ENCODE measurements around the gene ARFGAP1.

Gene ARFGAP1

GRCh38 chr20:63336232-63336752 lies 63.7 kb downstream of the ARFGAP1 start:
- no peak for DNase-seq

GRCh38 chr20:63337786-63338420 lies 65.3 kb downstream of the ARFGAP1 start:
- DNase-seq = no peak
